Omental fat pad (tissue), 4 donors: Measurements from ENCODE around the gene ZFYVE28. TPM values are rescaled to one million over a fixed set of nuclear protein-coding genes. Genes with fewer than 3 reads are reported as not detected.

ENCODE experiments used
- ATAC-seq: fragments of 150-250 bp; one replicate; pipeline ENCODE4 v1.9.1; 2016; ENCODE audit warnings: mild to moderate bottlenecking, moderate library complexity; ENCODE audit not compliant: low FRiP score
- DNase-seq: peaks from one replicate; pipeline ENCODE4 v3.0.0-alpha.2; 2019; ENCODE audit warnings: low spot score
- total RNA-seq, 4 donors: library from RNA; depleted of rRNA; stranded (reverse); fragments of >200 nt; gene quantifications; one replicate each; pipeline ENCODE4 v1.1.0, GENCODE V29; 2016
- TF ChIP-seq, protein P1 (sequence below), 3 donors: fragments of 450-650 bp; IDR thresholded peaks; one replicate each; pipeline ENCODE4 v1.5.1; 2016 to 2017; ENCODE audit warnings: antibody characterized with exemption in 3 of 3, mild to moderate bottlenecking in 3 of 3, moderate library complexity in 2 of 3

ZFYVE28 gene
- total RNA-seq, 4 donors from 2014 or later: 7.1 to 24.5 (median 16.7) TPM

DNA sequence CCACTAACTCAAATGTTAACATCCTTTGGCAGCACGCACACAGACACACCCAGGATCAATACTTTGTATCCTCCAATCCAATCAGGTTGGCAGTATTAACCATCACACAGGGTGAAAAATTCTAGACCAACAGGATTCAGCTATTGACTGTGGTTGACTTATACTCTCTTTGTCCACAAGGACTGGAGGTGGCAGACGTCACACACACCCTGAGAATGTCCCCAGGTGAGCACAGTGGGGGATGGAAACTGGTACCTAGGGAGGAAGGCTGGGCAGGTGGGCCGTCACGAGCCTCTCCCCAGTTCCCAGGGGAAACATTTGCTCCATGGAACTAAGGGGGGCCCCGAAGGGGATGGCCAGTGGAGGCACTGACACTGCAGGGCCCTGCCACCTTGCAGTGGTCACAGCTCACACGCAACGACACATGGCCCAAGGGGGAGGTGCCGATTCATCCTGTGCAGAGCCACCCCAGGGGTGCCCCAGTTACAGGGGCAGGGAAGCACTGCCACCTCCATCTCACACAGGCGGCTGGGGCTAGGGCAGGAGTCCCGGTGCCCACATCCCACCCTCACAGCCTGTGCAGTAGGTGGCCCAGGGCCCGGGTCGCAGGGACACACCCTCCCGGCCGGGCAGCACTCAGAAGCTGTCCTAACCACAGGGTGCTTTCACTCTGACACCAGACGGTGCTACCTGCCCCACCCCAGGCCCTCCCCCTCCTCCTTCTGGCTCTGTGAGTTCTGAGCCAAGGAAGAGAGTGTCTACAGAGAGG, 17.4 kb downstream of the ZFYVE28 start:
- ATAC-seq: no peak

GRCh38 chr4:2399631-2400190, 18.7 kb downstream of the ZFYVE28 start:
- TF ChIP-seq, protein P1, sequence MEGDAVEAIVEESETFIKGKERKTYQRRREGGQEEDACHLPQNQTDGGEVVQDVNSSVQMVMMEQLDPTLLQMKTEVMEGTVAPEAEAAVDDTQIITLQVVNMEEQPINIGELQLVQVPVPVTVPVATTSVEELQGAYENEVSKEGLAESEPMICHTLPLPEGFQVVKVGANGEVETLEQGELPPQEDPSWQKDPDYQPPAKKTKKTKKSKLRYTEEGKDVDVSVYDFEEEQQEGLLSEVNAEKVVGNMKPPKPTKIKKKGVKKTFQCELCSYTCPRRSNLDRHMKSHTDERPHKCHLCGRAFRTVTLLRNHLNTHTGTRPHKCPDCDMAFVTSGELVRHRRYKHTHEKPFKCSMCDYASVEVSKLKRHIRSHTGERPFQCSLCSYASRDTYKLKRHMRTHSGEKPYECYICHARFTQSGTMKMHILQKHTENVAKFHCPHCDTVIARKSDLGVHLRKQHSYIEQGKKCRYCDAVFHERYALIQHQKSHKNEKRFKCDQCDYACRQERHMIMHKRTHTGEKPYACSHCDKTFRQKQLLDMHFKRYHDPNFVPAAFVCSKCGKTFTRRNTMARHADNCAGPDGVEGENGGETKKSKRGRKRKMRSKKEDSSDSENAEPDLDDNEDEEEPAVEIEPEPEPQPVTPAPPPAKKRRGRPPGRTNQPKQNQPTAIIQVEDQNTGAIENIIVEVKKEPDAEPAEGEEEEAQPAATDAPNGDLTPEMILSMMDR (IDR thresholded peaks at IDR 0.05): no peak
- DNase-seq: no peak
- ATAC-seq: no peak

More for the DNA sequence above, 17.4 kb downstream of the ZFYVE28 start:
- DNase-seq: no peak
- TF ChIP-seq, protein P1 (IDR thresholded peaks at IDR 0.05): no peak

- TF ChIP-seq, protein P1 (IDR thresholded peaks at IDR 0.05): no peak
- no peak for ATAC-seq
- DNase-seq: no peak
These were observed 19.2 kb downstream of the ZFYVE28 start for GRCh38 chr4:2399216-2399615.

DNA sequence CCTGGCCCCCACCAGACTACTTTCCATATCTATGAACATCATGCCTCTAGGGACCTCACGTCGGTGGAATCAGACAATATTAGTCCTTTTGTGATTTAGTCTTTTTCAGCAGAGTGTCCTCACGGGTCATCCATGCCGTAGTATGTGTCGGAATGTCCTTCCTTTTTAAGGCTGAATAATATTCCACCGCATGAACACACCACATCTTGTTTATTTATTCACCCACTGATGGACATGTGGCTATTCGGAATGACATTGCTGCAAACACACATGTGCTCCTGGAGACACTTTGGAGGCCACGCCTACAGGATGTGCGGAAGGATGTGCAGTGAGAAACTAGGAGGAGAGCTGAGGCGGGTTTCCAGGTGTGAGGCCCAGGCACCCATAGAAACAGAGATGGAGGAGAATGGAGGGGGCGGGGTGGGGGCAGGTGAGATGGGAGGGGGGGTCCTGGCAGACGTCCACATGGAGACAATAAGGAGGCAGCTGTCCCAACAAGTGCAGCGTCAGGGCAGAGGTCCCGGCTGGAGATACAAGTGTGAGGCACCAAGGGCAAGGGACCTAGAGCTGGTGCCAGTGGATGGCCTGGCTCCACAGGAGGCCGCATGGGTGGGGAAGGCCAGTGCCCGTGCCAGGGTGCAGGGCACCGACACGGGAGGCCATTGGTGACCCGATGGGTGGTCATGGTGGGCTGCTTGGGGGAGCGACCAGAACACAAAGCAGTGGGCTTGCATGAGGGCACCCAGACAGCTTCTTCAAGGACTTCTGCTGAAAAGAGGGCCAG, 20.7 kb downstream of the ZFYVE28 start:
- DNase-seq (no peak), ATAC-seq (no peak)
- TF ChIP-seq, protein P1 (IDR thresholded peaks at IDR 0.05): no peak

- no peak for DNase-seq
- no peak for ATAC-seq
- TF ChIP-seq, protein P1 (IDR thresholded peaks at IDR 0.05): no peak
These were observed 21.6 kb downstream of the ZFYVE28 start for GRCh38 chr4:2396781-2397368.

DNA sequence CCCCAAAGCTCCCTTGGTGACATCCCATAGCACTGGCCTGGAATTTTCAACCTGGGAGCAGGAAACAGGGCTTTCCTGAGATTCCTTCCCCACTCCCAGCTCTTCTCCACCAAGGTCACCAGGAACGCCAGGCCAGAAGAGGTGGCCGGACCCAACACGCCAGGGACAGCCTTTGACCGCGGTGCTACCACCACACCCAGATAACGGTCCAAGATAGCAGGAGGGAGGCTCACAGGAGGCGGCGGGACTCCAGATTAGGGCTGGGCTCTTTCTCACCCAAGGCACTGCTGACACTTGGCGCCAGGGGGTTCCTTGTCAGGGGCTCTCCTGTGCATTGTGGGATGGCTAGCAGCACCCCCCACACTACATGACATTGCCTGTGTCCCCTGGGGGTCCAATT, 22.9 kb downstream of the ZFYVE28 start:
- TF ChIP-seq, protein P1 (IDR thresholded peaks at IDR 0.05): no peak
- no peak for ATAC-seq

More for the DNA sequence above, 22.9 kb downstream of the ZFYVE28 start:
- no peak for DNase-seq
